Measurements from ENCODE around the gene GLO1. TPM values are rescaled to one million over a fixed set of nuclear protein-coding genes. Genes with fewer than 3 reads are reported as not detected.

The GLO1 gene
- total RNA-seq, 1 experiment from 2014 or later, result 66.7 TPM

- H3K36me3 Mint-ChIP-seq (ENCODE audit: insufficient read depth, unreplicated experiment), result no peaks in the 10 kb centered on the region
Observed at GRCh38 chr6:38634518-38634917, 68.4 kb downstream of the GLO1 start.

GRCh38 chr6:38632490-38632889 lies 70.5 kb downstream of the GLO1 start:
- intact Hi-C loops (cut with micrococcal nuclease), result no loop called here
- no TSS peak for BruUV-seq (replicated peaks)
- DNase-seq (ENCODE audit: unreplicated experiment), result peak; percentile 45
- POLR2A ChIA-PET, result interaction anchor here (1.0 kb wide), 1 partner anchor 9 kb away, joined by 4 read pairs; no protein-coding TSS in a partner anchor
- CTCF ChIA-PET, result no interaction called here
- H3K27ac Mint-ChIP-seq (ENCODE audit: low read depth, unreplicated experiment), result no peak overlapping the region
- TF ChIP-seq CTCF (IDR thresholded peaks at IDR 0.05; ENCODE audit: unreplicated experiment), result no peak
- H3K27me3 Mint-ChIP-seq (ENCODE audit: insufficient read depth, unreplicated experiment), result no peaks in the 10 kb centered on the region
- no peaks in the 10 kb centered on the region for H3K36me3 Mint-ChIP-seq (ENCODE audit: insufficient read depth, unreplicated experiment)
- no peak overlapping the region for H3K4me3 Mint-ChIP-seq (ENCODE audit: unreplicated experiment)
- H3K9me3 Mint-ChIP-seq (ENCODE audit: unreplicated experiment), result no peaks in the 10 kb centered on the region
- H3K4me1 Mint-ChIP-seq (ENCODE audit: insufficient read depth, unreplicated experiment), result peaks cover 10% of the 10 kb centered on the region

More at GRCh38 chr6:38634518-38634917, 68.4 kb downstream of the GLO1 start:
- CTCF ChIA-PET, result no interaction called here
- TF ChIP-seq CTCF (IDR thresholded peaks at IDR 0.05; ENCODE audit: unreplicated experiment), result no peak
- intact Hi-C loops (cut with micrococcal nuclease), result no loop called here
- DNase-seq (ENCODE audit: unreplicated experiment), result no peak
- Mint-ChIP-seq H3K27ac (ENCODE audit: low read depth, unreplicated experiment) (no peak overlapping the region), H3K4me1 (ENCODE audit: insufficient read depth, unreplicated experiment) (peaks cover 17% of the 10 kb centered on the region), H3K4me3 (ENCODE audit: unreplicated experiment) (no peak overlapping the region), H3K9me3 (ENCODE audit: unreplicated experiment) (no peaks in the 10 kb centered on the region), H3K27me3 (ENCODE audit: insufficient read depth, unreplicated experiment) (no peaks in the 10 kb centered on the region)
- BruUV-seq (replicated peaks), result no TSS peak
- POLR2A ChIA-PET, result no interaction called here

- no peak for DNase-seq (ENCODE audit: unreplicated experiment)
- CTCF ChIA-PET, result no interaction called here
- POLR2A ChIA-PET, result no interaction called here
- no peaks in the 10 kb centered on the region for H3K36me3 Mint-ChIP-seq (ENCODE audit: insufficient read depth, unreplicated experiment)
- BruUV-seq (replicated peaks), result no TSS peak
- intact Hi-C loops (cut with micrococcal nuclease), result no loop called here
- no peaks in the 10 kb centered on the region for H3K9me3 Mint-ChIP-seq (ENCODE audit: unreplicated experiment)
- no peak for TF ChIP-seq CTCF (IDR thresholded peaks at IDR 0.05; ENCODE audit: unreplicated experiment)
- no peak overlapping the region for H3K4me3 Mint-ChIP-seq (ENCODE audit: unreplicated experiment)
- peaks cover 10% of the 10 kb centered on the region for H3K4me1 Mint-ChIP-seq (ENCODE audit: insufficient read depth, unreplicated experiment)
- no peak overlapping the region for H3K27ac Mint-ChIP-seq (ENCODE audit: low read depth, unreplicated experiment)
- no peaks in the 10 kb centered on the region for H3K27me3 Mint-ChIP-seq (ENCODE audit: insufficient read depth, unreplicated experiment)
Observed at GRCh38 chr6:38631186-38631783, 71.7 kb downstream of the GLO1 start.

Other genes with a start within 250 kb of the GLO1 start
- gene BTBD9, start 63.2 kb downstream of the GLO1 start, total RNA-seq (2022), result 12.5 and 15.6 TPM in 2 replicates
- not detected in 2 replicates for gene DNAH8, start 12.2 kb upstream of the GLO1 start, total RNA-seq (2022)